Panc1 (cell line): Measurements from ENCODE around the gene TEN1.

Experiments used
- POLR2AphosphoS5 ChIP-seq: IDR thresholded peaks from 2 replicates; pipeline ENCODE4 v1.6.1; 2012; ENCODE audit warnings: mild to moderate bottlenecking, low read depth, low read length, moderate library complexity
- TF ChIP-seq, protein P1 (sequence below): fragments of 450-650 bp; IDR thresholded peaks from 2 replicates; pipeline ENCODE4 v1.5.1; 2017; ENCODE audit warnings: mild to moderate bottlenecking

DNA sequence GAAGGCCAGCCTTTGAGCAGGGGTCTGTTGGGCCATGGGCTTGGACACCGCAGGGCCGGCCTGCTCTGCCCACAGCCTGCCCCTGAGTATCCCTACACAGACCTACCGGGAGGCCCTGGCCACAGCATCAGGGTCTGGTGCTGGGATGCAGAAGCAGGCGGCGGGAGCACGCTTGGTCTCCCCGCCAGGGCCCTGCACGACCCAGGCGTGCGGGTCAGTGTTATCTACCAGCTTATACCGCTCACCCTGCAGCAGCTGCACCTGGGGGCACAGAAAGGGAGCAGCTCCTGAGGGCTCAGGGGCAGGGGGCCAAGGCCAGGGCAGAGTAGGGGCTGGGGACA lies 39.3 kb downstream of the TEN1 start:
- TF ChIP-seq, protein P1, sequence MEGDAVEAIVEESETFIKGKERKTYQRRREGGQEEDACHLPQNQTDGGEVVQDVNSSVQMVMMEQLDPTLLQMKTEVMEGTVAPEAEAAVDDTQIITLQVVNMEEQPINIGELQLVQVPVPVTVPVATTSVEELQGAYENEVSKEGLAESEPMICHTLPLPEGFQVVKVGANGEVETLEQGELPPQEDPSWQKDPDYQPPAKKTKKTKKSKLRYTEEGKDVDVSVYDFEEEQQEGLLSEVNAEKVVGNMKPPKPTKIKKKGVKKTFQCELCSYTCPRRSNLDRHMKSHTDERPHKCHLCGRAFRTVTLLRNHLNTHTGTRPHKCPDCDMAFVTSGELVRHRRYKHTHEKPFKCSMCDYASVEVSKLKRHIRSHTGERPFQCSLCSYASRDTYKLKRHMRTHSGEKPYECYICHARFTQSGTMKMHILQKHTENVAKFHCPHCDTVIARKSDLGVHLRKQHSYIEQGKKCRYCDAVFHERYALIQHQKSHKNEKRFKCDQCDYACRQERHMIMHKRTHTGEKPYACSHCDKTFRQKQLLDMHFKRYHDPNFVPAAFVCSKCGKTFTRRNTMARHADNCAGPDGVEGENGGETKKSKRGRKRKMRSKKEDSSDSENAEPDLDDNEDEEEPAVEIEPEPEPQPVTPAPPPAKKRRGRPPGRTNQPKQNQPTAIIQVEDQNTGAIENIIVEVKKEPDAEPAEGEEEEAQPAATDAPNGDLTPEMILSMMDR = no peak
- no peak for TF ChIP-seq POLR2AphosphoS5
